Measurements from ENCODE around the gene ALDH5A1. TPM values are rescaled to one million over a fixed set of nuclear protein-coding genes. Genes with fewer than 3 reads are reported as not detected.
"Not testable (repeated sequence)": the region's sequence is repeated elsewhere in the genome, so short reads cannot be mapped to it uniquely, and the experiment has no call there.

ALDH5A1 gene
- total RNA-seq, 1 donor: 14.5 TPM

- DNase-seq (ENCODE audit: low read depth in 2 of 3, low spot score in 2 of 3): no peak
Measured at GRCh38 chr6:24484657-24485323, 10.0 kb upstream of the ALDH5A1 start.

- no peak for DNase-seq (ENCODE audit: low read depth in 2 of 3, low spot score in 2 of 3)
Measured at GRCh38 chr6:24486065-24486464, 8.7 kb upstream of the ALDH5A1 start.

- DNase-seq (ENCODE audit: low read depth in 2 of 3, low spot score in 2 of 3): no peak
Measured at GRCh38 chr6:24489470-24489869, 5.3 kb upstream of the ALDH5A1 start, which contains the start of gene GPLD1. Gene GPLD1 (minus strand): TSS chr6:24489578. CDS start chr6:24489511, 67 bp downstream.

- DNase-seq (ENCODE audit: low read depth in 2 of 3, low spot score in 2 of 3): no peak
Measured at GRCh38 chr6:24489881-24490280, 4.9 kb upstream of the ALDH5A1 start.

- no peak for DNase-seq (ENCODE audit: low read depth in 2 of 3, low spot score in 2 of 3)
Measured at GRCh38 chr6:24490948-24491347, 3.8 kb upstream of the ALDH5A1 start.

- no peak for DNase-seq (ENCODE audit: low read depth in 2 of 3, low spot score in 2 of 3)
Measured at GRCh38 chr6:24492475-24492874, 2.3 kb upstream of the ALDH5A1 start.

- no peak for DNase-seq (ENCODE audit: low read depth in 2 of 3, low spot score in 2 of 3)
Measured at GRCh38 chr6:24493945-24494820, 586 bp upstream of the ALDH5A1 start.

GRCh38 chr6:24497254-24497970 is 2.6 kb downstream of the ALDH5A1 start:
- no peak for DNase-seq (ENCODE audit: low read depth in 2 of 3, low spot score in 2 of 3)

- no peak for DNase-seq (ENCODE audit: low read depth in 2 of 3, low spot score in 2 of 3)
Measured at GRCh38 chr6:24500683-24501082, 5.9 kb downstream of the ALDH5A1 start.

GRCh38 chr6:24501374-24501773 is 6.6 kb downstream of the ALDH5A1 start:
- DNase-seq (ENCODE audit: low read depth in 2 of 3, low spot score in 2 of 3): no peak

GRCh38 chr6:24501914-24502313 is 7.1 kb downstream of the ALDH5A1 start:
- DNase-seq (ENCODE audit: low read depth in 2 of 3, low spot score in 2 of 3): no peak

- DNase-seq (ENCODE audit: low read depth in 2 of 3, low spot score in 2 of 3): no peak
Measured at GRCh38 chr6:24504287-24504648, 9.5 kb downstream of the ALDH5A1 start.

GRCh38 chr6:24504649-24505586 is 10.1 kb downstream of the ALDH5A1 start:
- no peak for DNase-seq (ENCODE audit: low read depth in 2 of 3, low spot score in 2 of 3)

- no peak for DNase-seq (ENCODE audit: low read depth in 2 of 3, low spot score in 2 of 3)
Measured at GRCh38 chr6:24506814-24507520, 12.2 kb downstream of the ALDH5A1 start.

GRCh38 chr6:24511976-24512375 is 17.2 kb downstream of the ALDH5A1 start:
- DNase-seq (ENCODE audit: low read depth in 2 of 3, low spot score in 2 of 3): not testable (repeated sequence)

GRCh38 chr6:24513602-24514001 is 18.8 kb downstream of the ALDH5A1 start:
- DNase-seq (ENCODE audit: low read depth in 2 of 3, low spot score in 2 of 3): no peak

GRCh38 chr6:24517659-24518543 is 23.1 kb downstream of the ALDH5A1 start:
- DNase-seq (ENCODE audit: low read depth in 2 of 3, low spot score in 2 of 3): no peak

GRCh38 chr6:24520929-24521546 is 26.3 kb downstream of the ALDH5A1 start:
- DNase-seq (ENCODE audit: low read depth in 2 of 3, low spot score in 2 of 3): peak in 2 of 3 donors; percentile 26 to 42

Measured in hematopoietic multipotent progenitor cell (in vitro differentiated cells).